ENCODE measurements around the gene VPS37D.
"Not testable (repeated sequence)": the region's sequence is repeated elsewhere in the genome, so short reads cannot be mapped to it uniquely, and the experiment has no call there.

VPS37D gene

DNA sequence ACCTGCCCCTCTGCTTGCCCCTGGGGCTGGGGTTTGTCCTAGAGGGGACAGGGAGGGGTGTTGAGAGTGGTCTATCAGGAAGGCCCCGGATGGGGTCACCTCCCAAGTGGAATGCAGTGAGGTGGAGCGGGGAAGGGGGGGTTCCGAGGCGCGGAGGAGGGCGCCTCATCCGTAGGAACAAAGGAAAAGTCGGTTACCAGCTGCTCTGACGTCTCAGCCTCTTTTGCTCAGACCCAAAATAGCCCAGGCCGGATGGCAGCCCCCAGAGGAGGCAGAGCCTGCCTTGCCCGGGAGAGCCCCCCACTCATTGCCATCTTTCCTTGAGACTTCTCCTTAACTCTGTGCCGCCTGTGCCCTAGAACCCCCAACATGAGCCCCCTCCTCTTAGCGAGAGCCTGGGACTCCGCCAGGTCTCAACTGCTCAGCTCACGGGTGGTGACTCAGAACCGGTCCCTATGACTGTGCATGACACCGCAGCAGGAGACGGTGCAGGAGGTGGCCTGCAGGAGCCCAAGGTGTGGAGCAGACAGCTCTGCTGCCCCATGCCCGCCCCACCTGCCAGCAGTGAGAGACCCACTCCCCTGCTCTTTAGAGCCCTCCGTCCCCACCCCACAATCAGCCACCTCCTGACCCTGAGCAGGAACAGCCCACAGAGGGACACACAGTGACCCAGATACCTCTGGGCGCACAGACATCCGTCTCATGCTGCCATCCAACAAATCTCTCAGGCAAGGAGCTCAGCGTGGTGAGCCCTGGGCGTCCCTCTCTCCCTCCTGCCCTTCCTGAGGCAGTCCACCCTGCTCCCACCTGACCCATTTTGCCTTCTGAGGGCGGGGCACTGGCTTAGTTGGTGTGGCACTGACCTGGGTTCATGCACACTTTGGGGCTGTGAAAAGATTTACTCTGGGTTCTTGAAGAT is 38.8 kb downstream of the VPS37D start:
- DNase-seq: peak in 1 of 2 experiments; percentile 35

- DNase-seq: peak; percentile 11 to 31
These were observed 39.5 kb downstream of the VPS37D start for GRCh38 chr7:73707045-73707631.

DNA sequence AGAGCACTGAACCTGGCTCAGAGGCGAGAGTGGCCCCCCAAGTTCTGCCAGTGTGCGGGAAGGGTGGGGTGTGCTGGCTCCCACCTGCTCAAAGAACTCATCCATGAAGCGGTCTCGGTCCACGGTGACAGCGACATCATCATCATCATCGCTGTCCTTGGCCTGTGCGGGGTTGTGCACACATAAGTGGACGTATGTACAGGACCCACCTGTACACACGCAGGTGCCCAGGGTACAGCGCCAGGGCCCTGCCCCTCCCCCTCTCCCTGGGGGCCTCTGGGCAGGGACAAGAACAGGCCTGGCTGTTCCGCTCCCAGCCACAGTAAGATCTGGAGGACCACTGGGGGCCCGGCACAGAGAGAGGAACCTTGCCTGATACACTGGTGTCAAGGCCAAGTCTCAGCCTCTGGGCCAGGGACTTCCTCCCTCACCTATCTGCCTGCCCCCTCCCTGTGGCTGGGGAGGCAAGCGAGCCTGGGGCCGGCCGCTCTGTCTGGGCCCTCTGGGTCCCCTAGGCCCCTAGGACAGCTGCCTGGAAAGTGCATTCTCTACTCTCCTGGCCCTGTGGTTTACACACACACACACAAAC is 41.4 kb downstream of the VPS37D start:
- no peak for DNase-seq

- no peak for DNase-seq
These were observed 45.1 kb downstream of the VPS37D start for GRCh38 chr7:73712773-73713172.

- not testable (repeated sequence) for DNase-seq
These were observed 45.7 kb downstream of the VPS37D start for GRCh38 chr7:73713319-73713718.

GRCh38 chr7:73715648-73716317 is 48.2 kb downstream of the VPS37D start:
- peak; percentile 84 to 86 for DNase-seq

DNA sequence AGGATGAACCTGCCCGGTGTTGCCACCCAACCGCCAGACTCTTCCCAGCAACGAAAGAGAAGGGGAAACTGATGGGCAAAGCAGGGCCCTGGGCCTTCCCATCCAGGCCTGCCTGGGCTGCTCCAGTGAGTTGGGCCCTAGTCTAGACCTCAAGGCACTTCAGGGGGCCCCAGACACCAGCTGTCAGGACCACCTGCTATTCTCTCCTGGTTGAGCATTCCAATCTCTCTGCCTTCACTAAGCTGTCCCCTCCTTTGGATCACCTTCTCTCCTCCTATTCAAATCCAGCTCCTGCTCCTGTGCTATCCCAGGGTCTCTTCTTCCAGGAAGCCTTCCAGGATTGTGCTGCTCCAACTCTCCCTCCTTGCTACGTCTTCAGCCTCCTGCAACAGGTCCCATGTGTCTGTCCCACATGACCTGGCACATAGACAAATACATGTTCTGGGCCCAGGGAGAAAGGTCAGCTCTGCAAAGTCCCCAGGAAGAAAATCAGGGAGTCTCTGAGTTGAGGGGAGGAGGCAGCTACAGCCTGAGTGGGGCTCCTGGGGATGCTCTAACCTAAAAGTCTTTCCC is 48.8 kb downstream of the VPS37D start:
- DNase-seq: no peak

GRCh38 chr7:73717025-73717807 is 49.6 kb downstream of the VPS37D start:
- peak in 1 of 2 experiments; percentile 13 for DNase-seq

DNA sequence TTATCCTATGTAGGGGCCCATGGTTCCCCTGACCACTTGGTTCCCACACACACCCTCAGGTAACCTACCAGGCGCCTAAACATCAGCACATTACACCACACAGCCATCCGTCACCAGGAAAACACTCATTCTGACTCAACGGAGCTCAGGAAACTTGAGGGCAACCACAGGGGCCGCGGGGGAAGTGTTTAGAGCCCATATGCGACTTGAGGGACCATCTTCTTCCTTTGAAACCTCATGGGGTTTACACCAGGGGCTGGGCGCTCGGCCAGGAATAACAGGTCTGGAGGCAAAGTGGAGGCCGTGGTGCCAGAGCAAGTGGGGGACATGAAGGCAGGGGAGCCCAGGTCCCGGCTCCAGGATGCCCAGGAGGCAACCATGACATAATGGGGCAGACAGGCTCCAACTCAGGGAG is 50.4 kb downstream of the VPS37D start:
- DNase-seq: peak; percentile 98

DNA sequence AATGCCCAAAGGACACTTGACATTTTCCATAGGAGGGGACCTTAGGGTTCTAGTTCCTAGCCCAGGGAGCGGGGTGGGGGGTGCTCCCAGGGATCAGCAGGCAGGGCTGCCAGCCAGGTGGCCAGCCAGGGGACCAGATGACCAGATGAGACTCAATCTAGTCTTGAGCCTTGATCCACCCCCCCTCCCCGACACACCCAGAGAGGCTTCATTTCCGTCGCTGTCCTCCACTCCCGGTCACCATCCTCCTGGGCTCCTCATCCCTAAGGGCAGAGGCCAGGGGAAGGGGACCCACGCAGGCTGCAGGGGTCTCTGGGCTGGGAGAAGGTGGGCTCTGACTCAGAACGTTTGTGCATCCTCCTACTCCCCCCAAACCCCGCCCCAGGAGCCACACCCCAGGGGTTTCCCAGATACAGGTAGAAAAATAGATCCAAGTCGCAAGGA is 50.8 kb downstream of the VPS37D start:
- no peak for DNase-seq

- DNase-seq: peak; percentile 11 to 16
These were observed 51.5 kb downstream of the VPS37D start, which contains the start of gene STX1A for GRCh38 chr7:73718905-73719805. STX1A (minus strand) TSS chr7:73719669; CDS start chr7:73719631, 38 bp downstream.

DNA sequence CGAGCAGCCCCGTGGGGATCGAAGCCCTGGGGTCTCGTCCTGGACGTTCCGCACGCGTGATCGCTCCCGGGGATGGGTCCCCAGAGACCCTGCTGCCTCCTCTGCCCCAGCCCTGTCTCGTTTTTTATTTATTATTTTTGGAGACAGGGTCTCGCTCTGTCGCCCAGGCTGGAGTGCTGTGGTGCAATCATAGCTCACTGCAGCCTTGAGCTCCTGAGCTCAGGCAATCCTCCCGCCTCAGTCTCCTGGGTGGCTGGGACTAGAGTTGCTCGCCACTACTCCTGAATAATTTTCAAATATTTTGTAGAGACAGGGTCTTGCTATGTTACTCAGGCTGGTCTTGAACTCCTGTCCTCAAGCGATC is 52.2 kb downstream of the VPS37D start:
- DNase-seq: no peak

DNA sequence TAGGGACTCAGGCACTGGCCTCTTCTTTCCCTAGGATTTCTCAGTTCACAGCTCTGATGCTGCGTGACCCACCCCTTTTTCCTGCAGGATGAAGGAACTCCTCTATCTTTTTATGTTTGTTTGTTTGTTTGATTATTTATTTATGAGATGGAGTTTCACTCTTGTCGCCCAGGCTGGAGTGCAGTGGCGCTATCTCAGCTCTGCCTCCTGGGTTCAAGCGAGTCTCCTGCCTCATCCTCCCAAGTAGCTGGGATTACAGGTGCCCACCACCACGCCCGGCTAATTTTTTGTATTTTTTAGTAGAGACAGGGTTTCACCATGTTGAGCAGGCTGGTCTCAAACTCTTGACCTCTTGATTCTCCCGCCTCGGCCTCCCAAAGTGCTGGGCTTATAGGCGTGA is 52.8 kb downstream of the VPS37D start:
- DNase-seq: not testable (repeated sequence)

DNA sequence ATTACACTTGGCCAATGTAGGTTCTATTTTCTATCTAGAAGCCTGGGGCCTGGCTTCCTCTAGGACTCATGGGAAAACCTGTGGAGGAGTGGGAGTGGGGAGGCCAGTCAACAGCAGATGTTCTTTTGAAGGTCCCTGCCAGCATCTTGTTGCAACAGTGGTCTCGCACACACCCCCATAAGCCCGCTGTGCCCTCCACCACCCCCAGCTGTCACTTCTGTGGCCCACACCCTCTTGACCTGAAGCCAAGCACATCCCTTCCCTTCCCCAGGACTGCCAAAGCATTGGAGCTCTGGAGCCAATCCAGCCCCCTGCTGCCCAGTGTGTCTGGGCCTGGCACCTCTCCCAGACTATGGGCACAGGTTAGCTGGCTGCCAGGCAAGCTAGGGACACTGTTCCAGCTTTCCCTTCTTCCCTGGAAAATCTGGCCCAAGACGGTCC is 53.8 kb downstream of the VPS37D start:
- no peak for DNase-seq
